Astrocyte of the spinal cord (primary cell): ENCODE measurements around the gene CMYA5.
A peak's percentile ranks its signal among the peaks of the same experiment; 100 is the strongest.

ENCODE experiments used
- DNase-seq: peaks from one replicate; pipeline ENCODE4 v3.0.0; 2011; ENCODE audit warnings: low read depth, low spot score
- H3K4me3 ChIP-seq: 2 replicates; pipeline ENCODE4 v1.5.1; 2011; ENCODE audit warnings: low read depth, mild to moderate bottlenecking, low read length, moderate library complexity
- CTCF ChIP-seq: IDR thresholded peaks from 2 replicates; pipeline ENCODE4 v1.5.1; 2012; ENCODE audit warnings: low read depth, mild to moderate bottlenecking, low read length, inconsistent platforms
- in situ Hi-C: cut with HindIII; loops from 2 replicates; pipeline ENCODE4 v1.10.0; 2017; ENCODE audit warnings: low sequenced_read_pairs

The CMYA5 gene

DNA sequence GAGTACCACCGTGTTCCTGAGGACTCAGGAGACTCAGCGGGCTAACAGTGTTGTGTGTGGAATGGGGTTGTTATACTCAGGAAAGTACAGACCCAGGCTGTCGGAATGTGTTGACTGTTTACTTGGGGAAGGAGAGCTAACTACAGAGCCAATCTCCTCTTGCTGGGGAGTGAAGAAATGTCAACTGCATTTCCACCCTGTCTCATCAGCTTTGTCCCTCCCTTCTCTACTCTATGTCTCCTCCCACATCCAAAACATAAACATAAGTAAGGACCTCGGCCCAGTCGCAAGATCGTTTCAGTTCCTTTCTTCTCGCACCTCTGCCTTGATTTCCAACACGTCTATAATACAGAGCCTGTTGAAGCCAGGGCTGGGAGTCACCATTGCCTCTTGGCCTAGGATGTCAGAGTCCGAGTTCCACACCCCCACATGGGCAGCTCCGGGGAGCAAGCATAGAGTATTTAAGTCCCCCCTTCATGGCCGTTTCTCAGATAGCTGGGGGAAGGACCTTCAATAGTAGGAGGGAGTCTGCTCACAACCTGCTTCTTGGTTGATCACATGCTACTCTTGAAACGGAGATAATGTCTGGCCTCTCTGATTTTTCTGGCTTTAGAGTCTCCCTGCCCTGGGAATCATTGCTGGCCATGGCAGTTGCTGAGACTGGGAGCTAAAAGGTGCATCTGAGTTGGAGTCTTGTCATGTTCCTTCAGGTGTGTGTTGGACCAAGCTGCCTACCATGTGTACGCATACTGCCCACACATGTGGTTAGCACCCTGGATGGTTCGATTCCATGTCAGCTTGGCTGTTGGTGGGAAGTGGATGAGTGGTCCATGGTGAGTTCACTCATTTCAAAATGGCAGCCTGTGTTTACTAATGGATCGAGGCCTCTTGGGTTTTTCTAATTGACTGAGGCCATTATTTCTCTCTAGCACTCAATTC, 154.1 kb downstream of the CMYA5 start:
- no peak for DNase-seq
- no peak for TF ChIP-seq CTCF
- in situ Hi-C loops = no loop called here

GRCh38 chr5:79844571-79844970, 154.9 kb downstream of the CMYA5 start:
- in situ Hi-C loops = no loop called here
- no peak for TF ChIP-seq CTCF
- DNase-seq = no peak
- no peak overlapping the region for H3K4me3 ChIP-seq

More for the DNA sequence above, 154.1 kb downstream of the CMYA5 start:
- H3K4me3 ChIP-seq = no peak overlapping the region

- TF ChIP-seq CTCF = no peak
- H3K4me3 ChIP-seq = no peak overlapping the region
- peak; percentile 59 for DNase-seq
These were observed 156.0 kb downstream of the CMYA5 start for GRCh38 chr5:79845448-79846197.

GRCh38 chr5:79846198-79846521, 156.5 kb downstream of the CMYA5 start:
- no peak overlapping the region for H3K4me3 ChIP-seq
- DNase-seq = no peak
- in situ Hi-C loops = no loop called here
- no peak for TF ChIP-seq CTCF

More at GRCh38 chr5:79845448-79846197, 156.0 kb downstream of the CMYA5 start:
- in situ Hi-C loops = no loop called here

DNA sequence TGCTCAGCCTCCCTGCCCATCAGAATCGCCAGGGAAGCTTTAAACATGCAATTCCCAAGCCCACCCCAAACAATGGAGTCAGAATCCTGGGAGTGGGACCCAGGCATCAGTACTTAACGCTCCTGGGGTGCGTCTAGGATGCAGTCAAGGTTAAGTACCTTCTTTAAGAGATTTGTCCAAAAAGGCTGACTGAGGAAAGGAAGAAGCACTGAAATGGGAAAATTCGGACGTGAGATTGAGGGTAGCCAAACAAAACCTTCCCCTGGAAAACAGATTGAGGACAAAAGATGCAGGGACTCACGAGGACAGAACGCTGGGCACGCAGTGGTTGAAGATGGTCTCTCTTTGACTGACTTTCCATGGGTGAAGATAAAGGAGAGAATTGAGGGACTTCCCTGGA, 157.9 kb downstream of the CMYA5 start:
- TF ChIP-seq CTCF = no peak
- in situ Hi-C loops = no loop called here
- DNase-seq = no peak
- H3K4me3 ChIP-seq = no peak overlapping the region

DNA sequence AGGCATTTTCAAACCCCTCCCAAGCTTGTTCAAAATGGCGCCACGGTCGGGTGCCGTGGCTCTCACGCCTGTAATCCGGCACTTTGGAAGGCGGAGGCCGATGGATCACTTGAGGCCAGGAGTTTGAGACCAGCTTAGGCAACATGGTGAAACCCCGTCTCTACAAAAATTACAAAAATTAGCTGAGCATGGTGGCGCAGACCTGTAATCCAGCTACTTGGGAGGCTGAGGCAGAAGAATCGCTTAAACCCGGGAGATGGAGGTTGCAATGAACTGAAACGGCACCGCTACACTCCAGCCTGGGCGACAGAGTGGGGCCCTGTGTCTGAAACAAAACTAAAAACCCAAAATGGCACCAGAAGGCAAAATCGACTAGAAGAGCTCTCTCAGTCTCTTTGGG, 159.4 kb downstream of the CMYA5 start:
- no peak for DNase-seq
- no peak overlapping the region for H3K4me3 ChIP-seq
- in situ Hi-C loops = no loop called here
- TF ChIP-seq CTCF = no peak
